PFSK-1 (cell line): Measurements from ENCODE around the gene PSMB7.

Experiments used
- FOXP2 ChIP-seq: optimal IDR thresholded peaks from 2 replicates; pipeline ENCODE3; 2011; ENCODE audit warnings: borderline replicate concordance, control low read depth, inconsistent platforms; ENCODE audit not compliant: insufficient read depth; ENCODE audit errors: extremely low read length, extremely low read depth
- POLR2AphosphoS5 ChIP-seq: IDR thresholded peaks from 2 replicates; pipeline ENCODE4 v1.6.1; 2012; ENCODE audit warnings: low read depth, mild to moderate bottlenecking, control low read depth, low read length, moderate library complexity
- SIN3A ChIP-seq: IDR thresholded peaks from 2 replicates; pipeline ENCODE4 v1.6.1; 2012; ENCODE audit warnings: mild to moderate bottlenecking, low read length, moderate library complexity, borderline replicate concordance; ENCODE audit not compliant: insufficient read depth
- TAF1 ChIP-seq: IDR thresholded peaks from 2 replicates; pipeline ENCODE4 v1.6.1; 2012; ENCODE audit warnings: low read length, control low read depth, borderline replicate concordance; ENCODE audit not compliant: insufficient read depth
- TF ChIP-seq, protein P1 (sequence below), 2 experiments: IDR thresholded peaks; 2 replicates each; pipeline versions ENCODE4 v1.6.1 to v1.8.0; 2011 to 2012; ENCODE audit warnings: low read depth in 2 of 2, low read length in 2 of 2, control low read depth in 1 of 2, inconsistent platforms in 1 of 2, mild to moderate bottlenecking in 1 of 2, moderate library complexity in 1 of 2; ENCODE audit not compliant: insufficient read depth in 1 of 2

PSMB7 gene

DNA sequence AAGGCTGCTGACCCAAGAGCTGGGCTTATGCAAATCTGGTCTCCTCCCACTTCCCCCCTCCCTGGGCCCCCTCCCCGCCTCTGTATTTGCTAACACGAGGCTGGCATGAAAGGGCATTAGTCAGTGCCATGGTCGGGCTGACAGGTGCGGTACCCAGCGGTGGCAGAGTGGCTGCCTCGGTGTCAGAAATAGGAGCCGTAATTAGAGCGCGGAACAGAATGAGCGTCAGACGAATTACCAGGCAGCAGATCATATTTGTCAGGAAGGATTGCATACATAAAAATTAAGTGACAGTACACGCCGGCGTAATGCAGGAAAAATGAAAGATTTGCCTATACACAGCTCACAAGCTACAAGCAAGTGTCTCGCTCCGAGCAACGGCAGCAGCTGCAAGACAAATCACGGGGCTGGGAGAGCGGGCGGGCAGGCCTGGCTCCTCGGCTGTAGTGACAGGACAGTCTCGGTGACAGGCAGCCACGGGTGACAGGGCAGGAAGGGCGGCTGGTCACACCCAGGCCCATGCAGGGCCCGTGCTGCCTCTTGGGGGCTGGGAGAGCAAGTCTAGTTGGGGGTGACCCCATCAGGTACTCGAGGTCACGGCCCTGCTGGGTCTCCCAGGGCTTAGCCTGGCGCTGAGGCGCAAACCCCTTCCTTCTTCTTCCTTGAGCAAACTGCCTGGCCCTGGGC lies 85.1 kb downstream of the PSMB7 start:
- no peak for TF ChIP-seq TAF1
- TF ChIP-seq POLR2AphosphoS5, result no peak
- TF ChIP-seq SIN3A, result no peak
- TF ChIP-seq, protein P1, sequence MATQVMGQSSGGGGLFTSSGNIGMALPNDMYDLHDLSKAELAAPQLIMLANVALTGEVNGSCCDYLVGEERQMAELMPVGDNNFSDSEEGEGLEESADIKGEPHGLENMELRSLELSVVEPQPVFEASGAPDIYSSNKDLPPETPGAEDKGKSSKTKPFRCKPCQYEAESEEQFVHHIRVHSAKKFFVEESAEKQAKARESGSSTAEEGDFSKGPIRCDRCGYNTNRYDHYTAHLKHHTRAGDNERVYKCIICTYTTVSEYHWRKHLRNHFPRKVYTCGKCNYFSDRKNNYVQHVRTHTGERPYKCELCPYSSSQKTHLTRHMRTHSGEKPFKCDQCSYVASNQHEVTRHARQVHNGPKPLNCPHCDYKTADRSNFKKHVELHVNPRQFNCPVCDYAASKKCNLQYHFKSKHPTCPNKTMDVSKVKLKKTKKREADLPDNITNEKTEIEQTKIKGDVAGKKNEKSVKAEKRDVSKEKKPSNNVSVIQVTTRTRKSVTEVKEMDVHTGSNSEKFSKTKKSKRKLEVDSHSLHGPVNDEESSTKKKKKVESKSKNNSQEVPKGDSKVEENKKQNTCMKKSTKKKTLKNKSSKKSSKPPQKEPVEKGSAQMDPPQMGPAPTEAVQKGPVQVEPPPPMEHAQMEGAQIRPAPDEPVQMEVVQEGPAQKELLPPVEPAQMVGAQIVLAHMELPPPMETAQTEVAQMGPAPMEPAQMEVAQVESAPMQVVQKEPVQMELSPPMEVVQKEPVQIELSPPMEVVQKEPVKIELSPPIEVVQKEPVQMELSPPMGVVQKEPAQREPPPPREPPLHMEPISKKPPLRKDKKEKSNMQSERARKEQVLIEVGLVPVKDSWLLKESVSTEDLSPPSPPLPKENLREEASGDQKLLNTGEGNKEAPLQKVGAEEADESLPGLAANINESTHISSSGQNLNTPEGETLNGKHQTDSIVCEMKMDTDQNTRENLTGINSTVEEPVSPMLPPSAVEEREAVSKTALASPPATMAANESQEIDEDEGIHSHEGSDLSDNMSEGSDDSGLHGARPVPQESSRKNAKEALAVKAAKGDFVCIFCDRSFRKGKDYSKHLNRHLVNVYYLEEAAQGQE (IDR thresholded peaks at IDR 0.05; ENCODE audit: insufficient read depth in 1 of 2, low read depth in 2 of 2, low read length in 2 of 2), result no peak
- no peak for TF ChIP-seq FOXP2

DNA sequence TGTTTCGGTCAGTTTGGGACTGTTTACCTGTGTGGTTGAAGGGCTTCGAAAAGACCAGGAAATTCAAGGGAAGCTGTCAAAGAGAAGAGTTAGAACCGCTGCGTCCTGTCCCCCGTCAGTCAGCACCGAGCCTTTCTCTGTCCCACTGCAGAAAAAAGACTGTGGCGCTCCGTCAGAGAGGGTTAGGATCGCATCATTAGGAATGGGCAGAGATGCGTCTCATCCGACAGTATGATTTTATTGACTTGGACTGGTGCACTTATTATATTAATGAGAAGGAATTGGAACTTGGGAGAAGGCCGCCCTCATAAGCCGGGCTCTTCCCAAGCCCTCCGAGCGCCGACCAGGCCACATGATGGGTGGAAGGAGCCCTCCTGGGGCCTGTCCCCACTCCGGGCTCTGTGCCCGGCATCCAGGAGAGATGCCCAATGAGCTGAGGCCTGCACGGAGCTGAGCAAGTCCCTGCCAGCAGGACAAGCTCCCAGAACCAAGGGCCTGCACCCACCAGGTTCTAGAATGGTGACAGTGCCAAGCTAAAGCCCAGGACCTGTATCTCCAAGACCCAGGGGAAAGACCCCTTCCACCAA lies 85.9 kb downstream of the PSMB7 start:
- TF ChIP-seq POLR2AphosphoS5 (no peak), FOXP2 (no peak), SIN3A (no peak), TAF1 (no peak)
- TF ChIP-seq, protein P1 (IDR thresholded peaks at IDR 0.05; ENCODE audit: insufficient read depth in 1 of 2, low read depth in 2 of 2, low read length in 2 of 2), result no peak

DNA sequence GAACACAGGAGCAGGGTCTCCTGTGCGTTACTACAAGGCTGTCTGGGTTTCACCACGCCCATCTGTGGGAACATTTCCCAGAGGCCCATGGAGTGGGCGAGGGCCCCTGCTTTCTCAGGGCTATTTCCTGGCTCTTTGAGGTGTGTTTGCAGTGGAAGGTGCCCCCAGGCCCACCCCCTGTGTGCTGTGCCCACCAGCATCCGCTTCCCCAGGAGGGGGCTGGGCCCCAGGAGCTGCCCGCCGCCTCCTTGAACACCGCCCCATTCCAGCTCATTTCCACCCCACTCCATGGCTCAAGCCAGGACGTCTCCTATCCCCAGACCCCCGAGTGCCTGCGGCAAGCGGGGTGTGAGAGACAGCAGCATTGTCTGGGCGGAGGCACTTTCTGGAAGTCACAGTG lies 87.0 kb downstream of the PSMB7 start:
- TF ChIP-seq TAF1, result no peak

DNA sequence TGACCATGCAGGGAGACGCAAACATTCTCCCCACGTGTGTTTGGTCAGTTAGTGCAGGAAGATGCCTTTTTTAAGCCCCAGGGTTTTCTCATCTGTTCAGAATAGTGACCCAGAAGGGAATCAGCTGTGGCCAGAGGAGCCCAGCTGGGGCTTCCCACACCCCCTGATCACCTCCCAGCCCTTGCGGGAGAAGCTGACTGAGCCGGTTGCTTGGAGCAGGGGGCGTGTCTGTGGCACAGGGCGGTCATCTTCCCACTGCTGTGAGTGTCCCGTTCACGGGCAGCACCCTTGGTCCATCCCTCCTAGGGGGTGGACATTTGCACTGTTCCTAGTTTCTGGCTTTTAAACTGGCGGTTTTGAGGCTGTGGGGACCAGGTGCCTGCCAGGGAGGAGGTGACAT lies 87.8 kb downstream of the PSMB7 start:
- TF ChIP-seq POLR2AphosphoS5, result no peak
- TF ChIP-seq, protein P1 (IDR thresholded peaks at IDR 0.05; ENCODE audit: insufficient read depth in 1 of 2, low read depth in 2 of 2, low read length in 2 of 2), result no peak
- no peak for TF ChIP-seq TAF1
- no peak for TF ChIP-seq SIN3A
- no peak for TF ChIP-seq FOXP2

DNA sequence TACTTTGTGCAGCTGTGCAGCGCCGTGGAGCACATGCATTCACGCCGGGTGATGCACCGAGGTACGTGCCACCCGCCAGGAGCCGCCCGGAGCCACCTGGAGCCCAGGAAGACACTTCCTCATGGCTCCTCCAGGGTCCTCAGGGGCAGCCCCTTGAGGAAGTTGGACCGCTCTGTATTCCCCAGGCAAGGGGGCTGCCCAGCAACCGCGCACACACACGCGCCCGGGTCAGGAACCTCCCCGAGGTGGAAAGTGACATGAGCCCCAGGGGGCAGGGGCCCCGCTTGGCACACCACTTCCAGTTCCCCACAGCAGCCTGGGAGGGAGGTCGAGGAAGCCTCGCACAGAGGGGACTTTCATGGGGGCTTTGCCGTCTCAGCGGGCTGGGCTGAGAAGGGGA lies 88.9 kb downstream of the PSMB7 start:
- TF ChIP-seq POLR2AphosphoS5 (no peak), FOXP2 (no peak), TAF1 (no peak), SIN3A (no peak)
- TF ChIP-seq, protein P1 (IDR thresholded peaks at IDR 0.05; ENCODE audit: insufficient read depth in 1 of 2, low read depth in 2 of 2, low read length in 2 of 2), result no peak
